Hepatocyte (in vitro differentiated cells): ENCODE measurements around the gene COMT. TPM values are rescaled to one million over a fixed set of nuclear protein-coding genes. Genes with fewer than 3 reads are reported as not detected.

Source experiments
- DNase-seq: peaks from one replicate; pipeline ENCODE4 v3.0.0-alpha.2; 2016; ENCODE audit warnings: low spot score
- H2AFZ ChIP-seq: fragments of 200-600 bp; sonication (generic); 2 replicates; pipeline ENCODE4 v1.6.0; 2016; ENCODE audit warnings: antibody characterized with exemption, mild to moderate bottlenecking
- H3K27ac ChIP-seq: fragments of 200-600 bp; sonication (generic); 2 replicates; pipeline ENCODE4 v1.5.1; 2016; ENCODE audit warnings: mild to moderate bottlenecking
- H3K27me3 ChIP-seq: fragments of 200-600 bp; sonication (generic); 2 replicates; pipeline ENCODE4 v1.6.1; 2016
- H3K36me3 ChIP-seq: fragments of 200-600 bp; sonication (generic); replicated peaks from 2 replicates; pipeline ENCODE4 v1.5.1; 2016; ENCODE audit warnings: low read depth; ENCODE audit not compliant: insufficient read depth
- H3K4me1 ChIP-seq: fragments of 200-600 bp; sonication (generic); 2 replicates; pipeline ENCODE4 v1.5.1; 2016; ENCODE audit warnings: mild to moderate bottlenecking, moderate library complexity; ENCODE audit not compliant: insufficient read depth
- H3K4me2 ChIP-seq: fragments of 200-600 bp; sonication (generic); 2 replicates; pipeline ENCODE4 v1.6.0; 2016
- H3K4me3 ChIP-seq: fragments of 200-600 bp; sonication (generic); 2 replicates; pipeline ENCODE4 v1.5.1; 2016; ENCODE audit warnings: mild to moderate bottlenecking
- H3K79me2 ChIP-seq: fragments of 200-600 bp; sonication (generic); 2 replicates; pipeline ENCODE4 v1.6.0; 2017; ENCODE audit warnings: mild to moderate bottlenecking
- H3K9me2 ChIP-seq: fragments of 200-600 bp; sonication (generic); replicated peaks from 2 replicates; pipeline ENCODE4 v1.6.0; 2017; ENCODE audit warnings: mild to moderate bottlenecking; ENCODE audit not compliant: insufficient read depth
- H3K9me3 ChIP-seq: fragments of 200-600 bp; sonication (generic); 2 replicates; pipeline ENCODE4 v1.5.1; 2016; ENCODE audit warnings: low read depth, mild to moderate bottlenecking
- H4K20me1 ChIP-seq: fragments of 200-600 bp; sonication (generic); 2 replicates; pipeline ENCODE4 v1.6.0; 2016; ENCODE audit warnings: mild to moderate bottlenecking; ENCODE audit not compliant: insufficient read depth, poor library complexity, severe bottlenecking
- CTCF ChIP-seq: fragments of 200-600 bp; sonication (generic); IDR thresholded peaks from 2 replicates; pipeline ENCODE4 v1.5.1; 2016; ENCODE audit warnings: antibody characterized with exemption, mild to moderate bottlenecking; ENCODE audit not compliant: poor library complexity
- EZH2 ChIP-seq: fragments of 200-600 bp; sonication (generic); IDR thresholded peaks from 2 replicates; pipeline ENCODE4 v1.6.1; 2016; ENCODE audit warnings: antibody characterized with exemption, mild to moderate bottlenecking, borderline replicate concordance
- EZH2phosphoT487 ChIP-seq: fragments of 200-600 bp; sonication (generic); IDR thresholded peaks from one replicate; pipeline ENCODE4 v1.6.1; 2018; ENCODE audit warnings: antibody characterized with exemption, mild to moderate bottlenecking, low read depth, moderate library complexity; ENCODE audit not compliant: unreplicated experiment, severe bottlenecking
- WGBS: methylation state at CpG from one replicate; pipeline ENCODE4 v1.1.6; 2016; ENCODE audit warnings: low lambda C conversion rate; ENCODE audit errors: missing lambda C conversion rate; 5-methylcytosine and 5-hydroxymethylcytosine counted together
- polyA plus RNA-seq: library from polyadenylated mRNA; unstranded; fragments of >200 nt; fragmentation: Nextera tagmentation; extraction: Ambion mirVana; gene quantifications from 2 replicates; pipeline ENCODE4 v1.2.1, GENCODE V29; 2016
- total RNA-seq: library from RNA; depleted of rRNA; stranded (reverse); fragments of >200 nt; gene quantifications from 2 replicates; pipeline ENCODE4 v1.2.3, GENCODE V29; 2014

COMT gene
- total and polyA plus RNA-seq, 2 experiments from 2014 or later: 74.5 to 153 TPM

- H3K4me3 ChIP-seq: no peak overlapping the region
Observed at GRCh38 chr22:19942157-19943081, 847 bp downstream of the COMT start.

GRCh38 chr22:19943082-19944026 lies 1.8 kb downstream of the COMT start:
- peak overlapping the region; percentile 74 for H3K27ac ChIP-seq
- no peaks in the 10 kb centered on the region for H3K36me3 ChIP-seq
- peak overlapping the region; percentile 23 for H3K4me2 ChIP-seq
- no peaks in the 10 kb centered on the region for H3K79me2 ChIP-seq
- 62% methylated on average over 11 of the region's 11 CpGs for WGBS
- DNase-seq: peak; percentile 51
- H3K4me1 ChIP-seq: peaks cover 15% of the 10 kb centered on the region
- no peak overlapping the region for H3K4me3 ChIP-seq
- no peaks in the 10 kb centered on the region for H3K27me3 ChIP-seq
- H3K9me3 ChIP-seq: no peaks in the 10 kb centered on the region
- H4K20me1 ChIP-seq: no peaks in the 10 kb centered on the region
- H3K9me2 ChIP-seq: no peaks in the 10 kb centered on the region
- TF ChIP-seq CTCF: no peak
- no peak for TF ChIP-seq EZH2phosphoT487
- no peak for TF ChIP-seq EZH2
- peak overlapping the region; percentile 32 for H2AFZ ChIP-seq

More at GRCh38 chr22:19942157-19943081, 847 bp downstream of the COMT start:
- no peak for DNase-seq
- Histone ChIP-seq H3K27me3 (no peaks in the 10 kb centered on the region), H3K27ac (peak overlapping the region; percentile 74), H4K20me1 (no peaks in the 10 kb centered on the region), H3K4me2 (peak overlapping the region; percentile 23), H3K4me1 (peaks cover 15% of the 10 kb centered on the region), H3K9me3 (no peaks in the 10 kb centered on the region), H3K36me3 (no peaks in the 10 kb centered on the region), H2AFZ (peak overlapping the region; percentile 32), H3K9me2 (no peaks in the 10 kb centered on the region), H3K79me2 (no peaks in the 10 kb centered on the region)
- TF ChIP-seq CTCF: no peak
- TF ChIP-seq EZH2: no peak
- no peak for TF ChIP-seq EZH2phosphoT487
- WGBS: 63% methylated on average over 8 of the region's 8 CpGs

- H3K9me2 ChIP-seq: no peaks in the 10 kb centered on the region
- peaks cover 11% of the 10 kb centered on the region for H3K4me1 ChIP-seq
- no peak overlapping the region for H2AFZ ChIP-seq
- H3K79me2 ChIP-seq: no peaks in the 10 kb centered on the region
- no peaks in the 10 kb centered on the region for H4K20me1 ChIP-seq
- no peak overlapping the region for H3K4me3 ChIP-seq
- TF ChIP-seq EZH2: no peak
- no peak for TF ChIP-seq EZH2phosphoT487
- TF ChIP-seq CTCF: no peak
- H3K9me3 ChIP-seq: no peaks in the 10 kb centered on the region
- H3K4me2 ChIP-seq: no peak overlapping the region
- H3K27ac ChIP-seq: no peak overlapping the region
- no peaks in the 10 kb centered on the region for H3K36me3 ChIP-seq
- WGBS: 89% methylated on average over 9 of the region's 9 CpGs
- no peak for DNase-seq
- no peaks in the 10 kb centered on the region for H3K27me3 ChIP-seq
Observed at GRCh38 chr22:19948057-19948760, 6.6 kb downstream of the COMT start.
